ENCODE measurements around the gene ABCA2.

Gene ABCA2

GRCh38 chr9:137027369-137028262 lies at the start of gene ABCA2:
Gene ABCA2, minus strand, starts transcription at chr9:137028237. Its CDS starts 97 bp downstream, at chr9:137028140.
- in situ Hi-C loops (cut with HindIII; ENCODE audit: low sequenced_read_pairs) = loop anchor here (25.0 kb wide), 1 partner anchor 215 kb away; the partner anchor contains the start of gene RABL6

GRCh38 chr9:137077010-137077747 lies 49.1 kb upstream of the ABCA2 start, which contains the start of gene UAP1L1:
Gene UAP1L1, plus strand, starts transcription at chr9:137077517. Its CDS starts 16 bp downstream, at chr9:137077533.
- in situ Hi-C loops (cut with HindIII; ENCODE audit: low sequenced_read_pairs) = no loop called here

GRCh38 chr9:137076636-137077009 lies 48.6 kb upstream of the ABCA2 start:
- in situ Hi-C loops (cut with HindIII; ENCODE audit: low sequenced_read_pairs) = no loop called here

GRCh38 chr9:137075275-137075775 lies 47.3 kb upstream of the ABCA2 start:
- in situ Hi-C loops (cut with HindIII; ENCODE audit: low sequenced_read_pairs) = no loop called here

GRCh38 chr9:137074657-137075274 lies 46.7 kb upstream of the ABCA2 start:
- in situ Hi-C loops (cut with HindIII; ENCODE audit: low sequenced_read_pairs) = no loop called here

GRCh38 chr9:137073992-137074399 lies 46.0 kb upstream of the ABCA2 start:
- in situ Hi-C loops (cut with HindIII; ENCODE audit: low sequenced_read_pairs) = no loop called here

- in situ Hi-C loops (cut with HindIII; ENCODE audit: low sequenced_read_pairs) = no loop called here
Observed at GRCh38 chr9:137071282-137071681, 43.2 kb upstream of the ABCA2 start.

GRCh38 chr9:137070906-137071275 lies 42.9 kb upstream of the ABCA2 start:
- in situ Hi-C loops (cut with HindIII; ENCODE audit: low sequenced_read_pairs) = no loop called here

- in situ Hi-C loops (cut with HindIII; ENCODE audit: low sequenced_read_pairs) = no loop called here
Observed at GRCh38 chr9:137070201-137070905, 42.3 kb upstream of the ABCA2 start, which contains the start of gene SAPCD2. Gene SAPCD2, minus strand, starts transcription at chr9:137070557. Its CDS starts 97 bp downstream, at chr9:137070460.

GRCh38 chr9:137069508-137070091 lies 41.6 kb upstream of the ABCA2 start:
- in situ Hi-C loops (cut with HindIII; ENCODE audit: low sequenced_read_pairs) = no loop called here

- in situ Hi-C loops (cut with HindIII; ENCODE audit: low sequenced_read_pairs) = no loop called here
Observed at GRCh38 chr9:137068539-137069507, 40.8 kb upstream of the ABCA2 start.

GRCh38 chr9:137067860-137068538 lies 40.0 kb upstream of the ABCA2 start:
- in situ Hi-C loops (cut with HindIII; ENCODE audit: low sequenced_read_pairs) = no loop called here

- in situ Hi-C loops (cut with HindIII; ENCODE audit: low sequenced_read_pairs) = no loop called here
Observed at GRCh38 chr9:137066096-137066861, 38.2 kb upstream of the ABCA2 start.

- in situ Hi-C loops (cut with HindIII; ENCODE audit: low sequenced_read_pairs) = no loop called here
Observed at GRCh38 chr9:137065336-137065967, 37.4 kb upstream of the ABCA2 start.

- in situ Hi-C loops (cut with HindIII; ENCODE audit: low sequenced_read_pairs) = no loop called here
Observed at GRCh38 chr9:137064880-137065164, 36.8 kb upstream of the ABCA2 start.

GRCh38 chr9:137064027-137064879 lies 36.2 kb upstream of the ABCA2 start:
- in situ Hi-C loops (cut with HindIII; ENCODE audit: low sequenced_read_pairs) = no loop called here

Data from DLD1 (cell line).